Naive thymus-derived CD4-positive, alpha-beta T cell (primary cell): Measurements from ENCODE around the gene OR4F6. TPM values are rescaled to one million over a fixed set of nuclear protein-coding genes. Genes with fewer than 3 reads are reported as not detected.
"Not testable (repeated sequence)": the region's sequence is repeated elsewhere in the genome, so short reads cannot be mapped to it uniquely, and the experiment has no call there.

ENCODE experiments used
- ATAC-seq: fragments of 150-1000 bp; cut with Tn5 transposase; 2 replicates; pipeline ENCODE4 v1.10.0; 2021; ENCODE audit warnings: mild to moderate bottlenecking, moderate library complexity
- CTCF ChIA-PET: fragments of 350-600 bp; sonication (Branson Sonifier 250); formaldehyde crosslinking; loops from one replicate; lab custom pipeline; 2021; ENCODE audit warnings: antibody characterized with exemption; lab: Charles Lee
- POLR2A ChIA-PET: fragments of 350-600 bp; sonication (Branson Sonifier 250); formaldehyde crosslinking; loops from one replicate; lab custom pipeline; 2021; ENCODE audit warnings: antibody characterized with exemption, inconsistent platforms; lab: Charles Lee
- DNase-seq, 9 donors: peaks; one replicate each; pipeline versions ENCODE4 v3.0.0 to v3.0.0-alpha.2; 2020 to 2022; ENCODE audit warnings: mixed read lengths in 1 of 9
- H3K27ac ChIP-seq: one replicate; pipeline ENCODE4 v1.7.0; 2013; ENCODE audit warnings: mild to moderate bottlenecking, low read depth, low read length, moderate library complexity
- H3K27me3 ChIP-seq, 2 donors: one replicate each; pipeline ENCODE4 v1.7.0; 2013; ENCODE audit warnings: low read length in 2 of 2, mild to moderate bottlenecking in 2 of 2, moderate library complexity in 2 of 2; ENCODE audit not compliant: control insufficient read depth in 2 of 2, insufficient read depth in 2 of 2
- H3K36me3 ChIP-seq, 3 experiments: 1 replicate in 2 of 3; 2 replicates in 1 of 3; pipeline ENCODE4 v1.7.0; 2013; ENCODE audit warnings: low read length in 3 of 3, mild to moderate bottlenecking in 3 of 3, moderate library complexity in 1 of 3; ENCODE audit not compliant: insufficient read depth in 3 of 3, control insufficient read depth in 2 of 3
- H3K4me1 ChIP-seq, 2 donors: one replicate each; pipeline ENCODE4 v1.7.0; 2013; ENCODE audit warnings: low read length in 2 of 2, mild to moderate bottlenecking in 2 of 2, moderate library complexity in 1 of 2; ENCODE audit not compliant: control insufficient read depth in 2 of 2, insufficient read depth in 2 of 2
- H3K4me3 ChIP-seq: 2 replicates; pipeline ENCODE4 v1.7.0; 2013; ENCODE audit warnings: mild to moderate bottlenecking, low read length
- H3K9me3 ChIP-seq, 3 experiments: 1 replicate in 2 of 3; 2 replicates in 1 of 3; pipeline ENCODE4 v1.7.0; 2013; ENCODE audit warnings: low read length in 3 of 3; ENCODE audit not compliant: control insufficient read depth in 2 of 3
- H3K27ac Mint-ChIP-seq, 9 donors: one replicate each; pipeline ENCODE4 v1.8.0; 2020 to 2022; ENCODE audit warnings: mixed read lengths in 9 of 9, mild to moderate bottlenecking in 8 of 9, moderate library complexity in 5 of 9, inconsistent platforms in 2 of 9
- H3K27me3 Mint-ChIP-seq, 5 donors: one replicate each; pipeline ENCODE4 v1.8.0; 2021 to 2022; ENCODE audit warnings: mixed read lengths in 5 of 5, mild to moderate bottlenecking in 1 of 5
- H3K36me3 Mint-ChIP-seq, 5 donors: one replicate each; pipeline ENCODE4 v1.8.0; 2020 to 2022; ENCODE audit warnings: mixed read lengths in 5 of 5, mild to moderate bottlenecking in 3 of 5, inconsistent platforms in 1 of 5
- H3K4me1 Mint-ChIP-seq, 7 donors: one replicate each; pipeline ENCODE4 v1.8.0; 2020 to 2022; ENCODE audit warnings: mixed read lengths in 7 of 7, mild to moderate bottlenecking in 3 of 7, inconsistent platforms in 1 of 7
- H3K4me3 Mint-ChIP-seq, 10 donors: one replicate each; pipeline ENCODE4 v1.8.0; 2020 to 2022; ENCODE audit warnings: mild to moderate bottlenecking in 10 of 10, mixed read lengths in 10 of 10, moderate library complexity in 6 of 10, inconsistent platforms in 2 of 10
- H3K9me3 Mint-ChIP-seq, 11 donors: one replicate each; pipeline ENCODE4 v1.8.0; 2020 to 2022; ENCODE audit warnings: mixed read lengths in 11 of 11, mild to moderate bottlenecking in 4 of 11, inconsistent platforms in 1 of 11, moderate library complexity in 1 of 11
- intact Hi-C, 2 donors: fragments of 100-400 bp; cut with micrococcal nuclease; formaldehyde crosslinking; loops; one replicate each; pipeline ENCODE4 v1.15.1; 2023
- polyA plus RNA-seq, 2 donors: library from polyadenylated mRNA; unstranded; fragments of 300-500 nt; fragmentation: Illumina TruSeq; gene quantifications; one replicate each; pipeline ENCODE4 v1.2.3, GENCODE V29; 2021
- total RNA-seq, 6 experiments: library from RNA in 5 of 6; stranded (reverse) in 5 of 6; gene quantifications; 1 replicate in 5 of 6; 2 replicates in 1 of 6; pipeline ENCODE4 v1.2.3 and lab custom pipeline; 2021 to 2026

The OR4F6 gene
- total and polyA plus RNA-seq, 7 experiments from 2014 or later: not detected

- H3K4me1 ChIP-seq: no peaks in the 10 kb centered on the region
- no peak overlapping the region for H3K4me3 Mint-ChIP-seq
- no peaks in the 10 kb centered on the region for H3K36me3 ChIP-seq
- intact Hi-C loops: no loop called here
- ChIA-PET CTCF (no interaction called here), POLR2A (no interaction called here)
- no peaks in the 10 kb centered on the region for H3K9me3 ChIP-seq
- no peak for ATAC-seq
- no peaks in the 10 kb centered on the region for H3K27me3 Mint-ChIP-seq
- H3K27ac ChIP-seq: no peak overlapping the region
- H3K27ac Mint-ChIP-seq: no peak overlapping the region
- H3K27me3 ChIP-seq: no peaks in the 10 kb centered on the region
- H3K36me3 Mint-ChIP-seq: peaks cover 0 to 9% (median 0%) of the 10 kb centered on the region in 5 donors
- H3K9me3 Mint-ChIP-seq: peaks cover 0 to 2% (median 0%) of the 10 kb centered on the region in 11 donors
- peak in 1 of 9 donors; percentile 3 for DNase-seq
- no peak overlapping the region for H3K4me3 ChIP-seq
- no peaks in the 10 kb centered on the region for H3K4me1 Mint-ChIP-seq
Measured at GRCh38 chr15:101773496-101774100, 29.7 kb upstream of the OR4F6 start.

- peaks cover 0 to 2% (median 0%) of the 10 kb centered on the region in 7 donors for H3K4me1 Mint-ChIP-seq
- H3K27ac ChIP-seq: no peak overlapping the region
- peaks cover 0 to 4% (median 1%) of the 10 kb centered on the region in 5 donors for H3K27me3 Mint-ChIP-seq
- H3K9me3 Mint-ChIP-seq: peaks cover 0 to 2% (median 0%) of the 10 kb centered on the region in 11 donors
- H3K9me3 ChIP-seq: no peaks in the 10 kb centered on the region
- CTCF ChIA-PET: no interaction called here
- no peaks in the 10 kb centered on the region for H3K36me3 ChIP-seq
- no peaks in the 10 kb centered on the region for H3K27me3 ChIP-seq
- no peak for DNase-seq
- ATAC-seq: no peak
- H3K4me1 ChIP-seq: no peaks in the 10 kb centered on the region
- H3K36me3 Mint-ChIP-seq: peaks cover 0 to 9% (median 0%) of the 10 kb centered on the region in 5 donors
- H3K4me3 ChIP-seq: no peak overlapping the region
- H3K4me3 Mint-ChIP-seq: no peak overlapping the region
- intact Hi-C loops: no loop called here
- no peak overlapping the region for H3K27ac Mint-ChIP-seq
- POLR2A ChIA-PET: no interaction called here
Measured at GRCh38 chr15:101775136-101775535, 28.2 kb upstream of the OR4F6 start.

- H3K4me3 Mint-ChIP-seq, H3K27me3 Mint-ChIP-seq, H3K4me3 ChIP-seq, H3K36me3 ChIP-seq, ATAC-seq, H3K9me3 Mint-ChIP-seq, intact Hi-C loops, POLR2A ChIA-PET, H3K36me3 Mint-ChIP-seq, DNase-seq, H3K4me1 ChIP-seq, H3K4me1 Mint-ChIP-seq, H3K27ac Mint-ChIP-seq, H3K9me3 ChIP-seq, H3K27me3 ChIP-seq, H3K27ac ChIP-seq: not testable (repeated sequence)
- CTCF ChIA-PET: interaction anchor here (0.7 kb wide), 1 partner anchor 42 kb away, joined by 3 read pairs; no protein-coding TSS in a partner anchor
Measured at GRCh38 chr15:101778576-101778975, 24.7 kb upstream of the OR4F6 start.

GRCh38 chr15:101780225-101780624, 23.1 kb upstream of the OR4F6 start:
- H3K27me3 Mint-ChIP-seq: peaks cover 0 to 14% (median 9%) of the 10 kb centered on the region in 5 donors
- H3K4me3 ChIP-seq, H3K36me3 Mint-ChIP-seq, H3K36me3 ChIP-seq, H3K4me1 Mint-ChIP-seq, H3K4me1 ChIP-seq, H3K27ac Mint-ChIP-seq, intact Hi-C loops, CTCF ChIA-PET, H3K9me3 Mint-ChIP-seq, POLR2A ChIA-PET, ATAC-seq, H3K27ac ChIP-seq, DNase-seq, H3K27me3 ChIP-seq, H3K9me3 ChIP-seq, H3K4me3 Mint-ChIP-seq: not testable (repeated sequence)

DNA sequence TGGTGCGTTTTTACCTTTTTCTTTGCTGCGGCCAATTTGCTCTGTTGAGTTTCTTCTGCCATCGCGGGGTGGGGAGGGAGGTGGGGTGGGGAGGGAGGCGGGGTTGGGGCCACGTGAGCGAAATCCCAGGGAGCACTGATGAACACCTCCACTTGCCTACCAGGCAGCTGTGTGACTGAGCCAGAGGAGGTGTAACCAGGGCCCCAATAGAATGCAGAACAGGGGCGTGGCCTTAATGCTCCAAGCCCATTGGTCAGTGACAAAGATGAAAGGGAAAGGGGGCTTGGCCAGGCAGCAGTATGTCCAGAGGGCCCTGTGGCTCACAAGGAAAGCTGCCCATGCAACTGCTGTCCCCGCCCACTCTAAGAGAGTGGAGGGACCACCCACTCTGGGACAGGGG, 21.4 kb upstream of the OR4F6 start:
- intact Hi-C loops: no loop called here
- Histone ChIP-seq H3K27me3 (no peaks in the 10 kb centered on the region), H3K9me3 (no peaks in the 10 kb centered on the region), H3K4me3 (no peak overlapping the region), H3K4me1 (no peaks in the 10 kb centered on the region), H3K36me3 (no peaks in the 10 kb centered on the region), H3K27ac (no peak overlapping the region)
- ChIA-PET CTCF (no interaction called here), POLR2A (no interaction called here)
- Mint-ChIP-seq H3K4me1 (peaks cover 0 to 4% (median 0%) of the 10 kb centered on the region in 7 donors), H3K27me3 (peaks cover 0 to 20% (median 17%) of the 10 kb centered on the region in 5 donors), H3K9me3 (peaks cover 0 to 1% (median 0%) of the 10 kb centered on the region in 11 donors), H3K4me3 (no peak overlapping the region), H3K27ac (no peak overlapping the region), H3K36me3 (peaks cover 0 to 3% (median 0%) of the 10 kb centered on the region in 5 donors)
- DNase-seq: no peak
- no peak for ATAC-seq

DNA sequence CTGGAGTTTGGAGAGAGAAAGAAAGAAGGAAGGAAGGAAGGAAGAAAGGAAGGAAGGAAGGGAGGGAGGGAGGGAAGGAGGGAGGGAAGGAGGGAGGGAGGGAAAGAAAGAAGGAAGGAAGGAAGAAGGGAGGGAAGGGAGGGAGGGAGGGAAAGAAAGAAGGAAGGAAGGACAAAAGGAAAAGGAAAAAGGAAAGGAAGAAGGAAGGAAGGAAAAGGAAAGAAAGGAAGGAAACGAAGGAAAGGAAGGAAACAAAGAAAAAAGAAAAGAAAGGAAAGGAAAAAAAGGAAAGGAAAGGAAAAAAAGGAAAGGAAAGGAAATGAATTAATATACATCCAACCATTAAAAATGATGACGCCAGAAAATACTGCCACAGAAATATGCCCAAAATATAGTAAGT, 18.7 kb upstream of the OR4F6 start:
- H3K4me3 Mint-ChIP-seq: no peak overlapping the region
- intact Hi-C loops: no loop called here
- H3K4me1 Mint-ChIP-seq: peaks cover 0 to 4% (median 0%) of the 10 kb centered on the region in 7 donors
- no peaks in the 10 kb centered on the region for H3K4me1 ChIP-seq
- H3K27me3 ChIP-seq: no peaks in the 10 kb centered on the region
- ATAC-seq (no peak), DNase-seq (no peak)
- no peaks in the 10 kb centered on the region for H3K36me3 ChIP-seq
- no peak overlapping the region for H3K27ac Mint-ChIP-seq
- no peak overlapping the region for H3K4me3 ChIP-seq
- no peak overlapping the region for H3K27ac ChIP-seq
- ChIA-PET CTCF (no interaction called here), POLR2A (no interaction called here)
- peaks cover 0 to 3% (median 0%) of the 10 kb centered on the region in 5 donors for H3K36me3 Mint-ChIP-seq
- no peaks in the 10 kb centered on the region for H3K9me3 ChIP-seq
- H3K27me3 Mint-ChIP-seq: peaks cover 0 to 21% (median 17%) of the 10 kb centered on the region in 5 donors
- peaks cover 0 to 1% (median 0%) of the 10 kb centered on the region in 11 donors for H3K9me3 Mint-ChIP-seq

DNA sequence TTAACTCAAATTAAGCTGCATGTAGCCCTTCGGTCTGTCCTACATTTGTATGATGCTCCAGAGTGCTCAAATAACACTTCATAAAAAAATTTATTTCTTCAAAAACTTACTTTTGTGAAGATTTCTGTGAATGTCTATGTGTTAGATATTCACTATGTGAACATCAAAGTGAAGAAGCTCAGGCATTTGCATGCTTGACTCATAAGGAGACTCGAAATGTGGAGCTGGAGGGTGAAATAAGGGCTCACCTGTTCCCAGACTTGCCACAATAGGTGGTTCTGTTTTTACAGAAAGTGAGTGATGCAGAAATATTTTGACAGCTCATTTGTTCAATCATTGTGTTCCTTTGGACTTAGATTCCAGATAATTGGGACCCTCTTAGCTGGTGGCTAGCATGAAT, 16.9 kb upstream of the OR4F6 start:
- DNase-seq, H3K9me3 Mint-ChIP-seq, H3K4me1 Mint-ChIP-seq, H3K9me3 ChIP-seq, H3K27ac Mint-ChIP-seq, intact Hi-C loops, CTCF ChIA-PET, H3K36me3 Mint-ChIP-seq, H3K27me3 ChIP-seq, H3K4me1 ChIP-seq, H3K27ac ChIP-seq, ATAC-seq, H3K36me3 ChIP-seq, H3K4me3 ChIP-seq, POLR2A ChIA-PET, H3K4me3 Mint-ChIP-seq: not testable (repeated sequence)
- peaks cover 0 to 16% (median 11%) of the 10 kb centered on the region in 5 donors for H3K27me3 Mint-ChIP-seq
